ENCODE results near the gene ZNF425.
"Not testable (repeated sequence)": the region's sequence is repeated elsewhere in the genome, so short reads cannot be mapped to it uniquely, and the experiment has no call there.

DNA sequence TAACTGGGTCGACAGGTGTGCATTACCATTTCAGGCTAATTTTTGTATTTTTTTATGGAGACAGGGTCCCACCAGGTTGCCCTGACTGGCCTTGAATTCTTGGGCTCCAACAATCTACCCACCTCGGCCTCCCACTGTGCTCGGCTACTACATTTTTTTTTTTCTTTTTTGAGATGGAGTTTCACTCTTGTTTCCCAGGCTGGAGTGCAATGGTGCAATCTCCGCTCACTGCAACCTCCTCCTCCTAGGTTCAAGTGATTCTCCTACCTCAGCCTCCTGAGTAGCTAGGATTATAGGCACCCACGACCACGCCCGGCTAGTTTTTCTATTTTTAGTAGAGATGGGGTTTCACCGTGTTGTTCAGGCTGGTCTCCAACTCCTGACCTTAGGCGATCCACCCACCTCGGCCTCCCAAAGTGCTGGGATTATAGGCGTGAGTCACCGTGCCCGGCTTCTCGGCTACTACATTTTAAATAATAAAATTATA, 18.4 kb upstream of the ZNF425 start:
- not testable (repeated sequence) for TF ChIP-seq POLR2A, POLR2AphosphoS5 (IDR thresholded peaks at IDR 0.05)
- TF ChIP-seq, protein P1, sequence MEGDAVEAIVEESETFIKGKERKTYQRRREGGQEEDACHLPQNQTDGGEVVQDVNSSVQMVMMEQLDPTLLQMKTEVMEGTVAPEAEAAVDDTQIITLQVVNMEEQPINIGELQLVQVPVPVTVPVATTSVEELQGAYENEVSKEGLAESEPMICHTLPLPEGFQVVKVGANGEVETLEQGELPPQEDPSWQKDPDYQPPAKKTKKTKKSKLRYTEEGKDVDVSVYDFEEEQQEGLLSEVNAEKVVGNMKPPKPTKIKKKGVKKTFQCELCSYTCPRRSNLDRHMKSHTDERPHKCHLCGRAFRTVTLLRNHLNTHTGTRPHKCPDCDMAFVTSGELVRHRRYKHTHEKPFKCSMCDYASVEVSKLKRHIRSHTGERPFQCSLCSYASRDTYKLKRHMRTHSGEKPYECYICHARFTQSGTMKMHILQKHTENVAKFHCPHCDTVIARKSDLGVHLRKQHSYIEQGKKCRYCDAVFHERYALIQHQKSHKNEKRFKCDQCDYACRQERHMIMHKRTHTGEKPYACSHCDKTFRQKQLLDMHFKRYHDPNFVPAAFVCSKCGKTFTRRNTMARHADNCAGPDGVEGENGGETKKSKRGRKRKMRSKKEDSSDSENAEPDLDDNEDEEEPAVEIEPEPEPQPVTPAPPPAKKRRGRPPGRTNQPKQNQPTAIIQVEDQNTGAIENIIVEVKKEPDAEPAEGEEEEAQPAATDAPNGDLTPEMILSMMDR (IDR thresholded peaks at IDR 0.05), result not testable (repeated sequence)
